ENCODE data around the gene ENHO.
A peak's percentile ranks its signal among the peaks of the same experiment; 100 is the strongest.

The ENHO gene

GRCh38 chr9:34546834-34547827, 24.3 kb upstream of the ENHO start:
- H3K4me3 ChIP-seq (replicated peaks in 1 of 2; ENCODE audit: low read depth in 2 of 2, low read length in 2 of 2): no peak overlapping the region
- TF ChIP-seq, protein P1, sequence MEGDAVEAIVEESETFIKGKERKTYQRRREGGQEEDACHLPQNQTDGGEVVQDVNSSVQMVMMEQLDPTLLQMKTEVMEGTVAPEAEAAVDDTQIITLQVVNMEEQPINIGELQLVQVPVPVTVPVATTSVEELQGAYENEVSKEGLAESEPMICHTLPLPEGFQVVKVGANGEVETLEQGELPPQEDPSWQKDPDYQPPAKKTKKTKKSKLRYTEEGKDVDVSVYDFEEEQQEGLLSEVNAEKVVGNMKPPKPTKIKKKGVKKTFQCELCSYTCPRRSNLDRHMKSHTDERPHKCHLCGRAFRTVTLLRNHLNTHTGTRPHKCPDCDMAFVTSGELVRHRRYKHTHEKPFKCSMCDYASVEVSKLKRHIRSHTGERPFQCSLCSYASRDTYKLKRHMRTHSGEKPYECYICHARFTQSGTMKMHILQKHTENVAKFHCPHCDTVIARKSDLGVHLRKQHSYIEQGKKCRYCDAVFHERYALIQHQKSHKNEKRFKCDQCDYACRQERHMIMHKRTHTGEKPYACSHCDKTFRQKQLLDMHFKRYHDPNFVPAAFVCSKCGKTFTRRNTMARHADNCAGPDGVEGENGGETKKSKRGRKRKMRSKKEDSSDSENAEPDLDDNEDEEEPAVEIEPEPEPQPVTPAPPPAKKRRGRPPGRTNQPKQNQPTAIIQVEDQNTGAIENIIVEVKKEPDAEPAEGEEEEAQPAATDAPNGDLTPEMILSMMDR (IDR thresholded peaks at IDR 0.05; ENCODE audit: low read depth, low read length): peak; percentile 75
- peak; percentile 84 to 87 for DNase-seq (ENCODE audit: low read depth in 2 of 2)

- TF ChIP-seq, protein P1 (IDR thresholded peaks at IDR 0.05; ENCODE audit: low read depth, low read length): no peak
- no peak overlapping the region for H3K4me3 ChIP-seq (replicated peaks in 1 of 2; ENCODE audit: low read depth in 2 of 2, low read length in 2 of 2)
- DNase-seq (ENCODE audit: low read depth in 2 of 2): no peak
These were observed 23.5 kb upstream of the ENHO start for GRCh38 chr9:34546102-34546833.

DNA sequence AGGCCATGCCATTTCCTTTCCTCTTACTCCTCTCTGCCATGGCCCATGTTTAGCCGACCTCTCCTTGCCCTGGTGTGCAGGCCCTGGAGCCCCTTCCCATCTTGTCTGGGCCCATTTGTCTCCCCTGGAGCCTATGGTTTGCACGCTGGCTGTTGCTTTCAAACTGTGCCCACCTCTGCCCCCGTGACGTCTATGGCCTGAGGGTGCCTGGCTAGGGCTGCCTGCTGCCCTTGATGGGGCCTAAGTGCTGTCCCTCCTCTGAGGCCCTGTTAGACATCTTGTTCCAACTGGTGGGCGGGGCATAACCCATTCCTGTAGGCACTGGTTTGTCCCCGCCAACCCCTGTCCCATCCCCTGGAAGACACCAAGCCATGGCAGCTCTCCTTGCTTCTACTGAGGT, 22.7 kb upstream of the ENHO start:
- DNase-seq (ENCODE audit: low read depth in 2 of 2): no peak
- H3K4me3 ChIP-seq (replicated peaks in 1 of 2; ENCODE audit: low read depth in 2 of 2, low read length in 2 of 2): no peak overlapping the region
- TF ChIP-seq, protein P1 (IDR thresholded peaks at IDR 0.05; ENCODE audit: low read depth, low read length): no peak

GRCh38 chr9:34544035-34544434, 21.2 kb upstream of the ENHO start:
- no peak overlapping the region for H3K4me3 ChIP-seq (replicated peaks in 1 of 2; ENCODE audit: low read depth in 2 of 2, low read length in 2 of 2)
- DNase-seq (ENCODE audit: low read depth in 2 of 2): no peak
- TF ChIP-seq, protein P1 (IDR thresholded peaks at IDR 0.05; ENCODE audit: low read depth, low read length): no peak

DNA sequence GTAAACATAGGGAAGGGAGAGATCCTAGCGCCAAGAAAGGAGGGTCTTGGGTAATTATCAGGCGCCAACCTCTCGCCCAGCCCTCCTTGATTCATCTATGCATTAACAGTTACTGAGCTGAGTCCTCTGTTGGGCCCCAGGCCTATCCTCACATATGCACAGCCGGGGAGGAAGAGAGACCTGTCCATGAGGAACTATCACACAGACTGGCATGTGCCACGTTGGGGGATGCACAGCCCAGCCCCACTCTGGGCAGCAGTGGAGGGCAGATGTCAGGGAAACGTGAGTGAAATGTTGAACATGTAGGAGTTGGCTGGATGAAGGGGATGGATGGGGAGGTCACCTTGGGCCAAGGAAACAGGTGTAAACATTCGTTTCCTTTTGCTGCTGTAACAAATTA, 18.8 kb upstream of the ENHO start:
- TF ChIP-seq, protein P1 (IDR thresholded peaks at IDR 0.05; ENCODE audit: low read depth, low read length): no peak
- DNase-seq (ENCODE audit: low read depth in 2 of 2): no peak
- H3K4me3 ChIP-seq (replicated peaks in 1 of 2; ENCODE audit: low read depth in 2 of 2, low read length in 2 of 2): no peak overlapping the region

- TF ChIP-seq, protein P1 (IDR thresholded peaks at IDR 0.05; ENCODE audit: low read depth, low read length): no peak
- no peak overlapping the region for H3K4me3 ChIP-seq (replicated peaks in 1 of 2; ENCODE audit: low read depth in 2 of 2, low read length in 2 of 2)
- DNase-seq (ENCODE audit: low read depth in 2 of 2): peak; percentile 63 to 74
These were observed 18.0 kb upstream of the ENHO start for GRCh38 chr9:34540827-34541226.

Measured in cardiac fibroblast (primary cell).